ENCODE measurements around the gene OCA2.

OCA2 gene

DNA sequence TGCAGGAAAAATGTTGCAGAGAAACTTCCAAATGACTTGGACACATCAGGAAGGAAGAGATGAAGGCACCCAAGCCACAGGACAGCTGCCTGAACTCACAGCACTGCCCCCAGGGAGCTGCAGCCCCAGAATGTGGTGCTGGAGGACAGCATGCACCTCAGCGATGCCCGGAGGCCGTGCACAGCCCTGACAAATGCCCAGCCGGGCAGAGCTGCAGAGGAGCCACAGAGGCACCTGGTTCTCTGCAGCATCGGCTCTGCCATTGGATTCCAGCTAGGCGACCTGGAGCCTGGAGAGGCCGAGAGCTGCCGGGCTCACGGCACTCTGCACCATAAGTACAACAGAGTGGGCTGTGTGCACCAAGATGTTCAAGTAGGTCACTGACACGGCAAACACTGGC lies 97.5 kb downstream of the OCA2 start:
- DNase-seq (ENCODE audit: insufficient read length, low spot score): no peak
- no peak for TF ChIP-seq CTCF (IDR thresholded peaks at IDR 0.05; ENCODE audit: insufficient read depth, missing control alignments)
- no peak for FAIRE-seq

DNA sequence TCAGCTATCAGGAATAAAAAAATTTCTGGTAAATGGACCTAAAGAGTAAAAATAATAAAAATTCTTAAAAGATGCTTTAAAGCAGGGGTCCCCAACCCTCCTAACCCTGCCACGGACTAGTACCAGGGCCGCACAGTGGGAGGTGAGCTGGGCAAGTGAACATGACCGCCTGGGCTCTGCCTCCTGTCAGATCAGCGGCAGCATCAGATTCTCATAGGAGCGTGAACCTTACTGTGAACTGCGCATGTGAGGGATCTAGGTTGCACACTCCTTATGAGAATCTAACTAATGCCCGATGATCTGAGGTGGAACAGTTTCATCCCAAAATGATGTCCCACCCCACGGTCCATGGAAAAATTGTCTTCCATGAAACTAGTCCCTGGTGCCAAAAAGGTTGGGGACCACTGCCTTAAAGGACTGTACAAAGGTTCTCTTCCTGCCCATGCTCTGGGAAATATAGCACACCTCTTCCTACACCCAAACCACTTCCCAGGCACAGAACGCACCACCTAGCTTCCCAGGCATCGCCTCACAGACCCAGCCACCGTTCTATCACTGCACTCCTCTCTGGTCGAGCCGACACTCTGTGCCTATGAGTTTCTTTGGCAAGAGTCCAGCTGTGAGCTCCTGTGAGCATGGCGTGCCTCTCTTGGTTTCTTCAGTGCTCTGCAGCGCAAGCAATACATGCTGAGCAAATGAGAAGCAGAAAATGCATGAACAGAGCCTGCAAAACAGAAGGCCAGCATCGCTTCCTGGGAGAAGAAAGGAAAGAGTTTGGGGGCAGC lies 104.9 kb downstream of the OCA2 start:
- FAIRE-seq (no peak), DNase-seq (ENCODE audit: insufficient read length, low spot score) (no peak)
- no peak for TF ChIP-seq CTCF (IDR thresholded peaks at IDR 0.05; ENCODE audit: insufficient read depth, missing control alignments)

GRCh38 chr15:27993544-27993943 lies 105.6 kb downstream of the OCA2 start:
- TF ChIP-seq CTCF (IDR thresholded peaks at IDR 0.05; ENCODE audit: insufficient read depth, missing control alignments): no peak
- FAIRE-seq: no peak
- no peak for DNase-seq (ENCODE audit: insufficient read length, low spot score)

- no peak for FAIRE-seq
- TF ChIP-seq CTCF (IDR thresholded peaks at IDR 0.05; ENCODE audit: insufficient read depth, missing control alignments): no peak
- no peak for DNase-seq (ENCODE audit: insufficient read length, low spot score)
These were observed 108.3 kb downstream of the OCA2 start for GRCh38 chr15:27990521-27991515.

GRCh38 chr15:27989838-27990237 lies 109.3 kb downstream of the OCA2 start:
- no peak for DNase-seq (ENCODE audit: insufficient read length, low spot score)
- no peak for FAIRE-seq

DNA sequence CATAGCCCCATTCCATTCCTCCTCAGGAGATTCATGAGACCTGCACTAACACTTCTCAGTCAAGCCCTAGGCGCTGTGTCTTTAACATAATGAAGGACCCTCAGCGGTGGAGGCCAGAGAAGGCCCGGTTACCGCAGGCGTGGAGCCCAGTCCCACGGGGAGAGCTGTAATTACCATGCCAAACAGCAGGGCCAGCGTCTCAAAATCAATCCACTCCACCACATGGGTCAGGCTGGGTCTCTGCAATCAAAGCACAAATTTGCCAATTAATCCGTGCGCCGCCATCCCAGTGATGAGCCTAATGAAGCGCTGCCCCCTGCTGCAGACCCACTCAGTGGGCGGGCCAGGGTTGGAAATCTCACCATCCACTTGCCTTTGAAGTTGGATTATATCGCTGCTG lies 109.7 kb downstream of the OCA2 start:
- DNase-seq (ENCODE audit: insufficient read length, low spot score) (no peak), FAIRE-seq (no peak)
- TF ChIP-seq CTCF (IDR thresholded peaks at IDR 0.05; ENCODE audit: insufficient read depth, missing control alignments): no peak

More at GRCh38 chr15:27989838-27990237, 109.3 kb downstream of the OCA2 start:
- no peak for TF ChIP-seq CTCF (IDR thresholded peaks at IDR 0.05; ENCODE audit: insufficient read depth, missing control alignments)

Data from D721Med (cell line).